A673 (cell line): ENCODE measurements around the gene PPP4C.

ENCODE experiments used
- EZH2 ChIP-seq: fragments of 200-600 bp; sonication (generic); IDR thresholded peaks from 2 replicates; pipeline ENCODE4 v1.6.1; 2017; ENCODE audit warnings: borderline replicate concordance, low read depth, mild to moderate bottlenecking, mixed read lengths, antibody characterized with exemption, low read length; ENCODE audit not compliant: poor library complexity, severe bottlenecking
- TF ChIP-seq, protein P1 (sequence below): fragments of 300-800, 200-600 bp; sonication (generic); conservative IDR thresholded peaks from 2 replicates; pipeline ENCODE4 v1.5.1; 2017; ENCODE audit warnings: low read depth, mild to moderate bottlenecking, antibody characterized with exemption, low read length, moderate library complexity, mixed read lengths

DNA sequence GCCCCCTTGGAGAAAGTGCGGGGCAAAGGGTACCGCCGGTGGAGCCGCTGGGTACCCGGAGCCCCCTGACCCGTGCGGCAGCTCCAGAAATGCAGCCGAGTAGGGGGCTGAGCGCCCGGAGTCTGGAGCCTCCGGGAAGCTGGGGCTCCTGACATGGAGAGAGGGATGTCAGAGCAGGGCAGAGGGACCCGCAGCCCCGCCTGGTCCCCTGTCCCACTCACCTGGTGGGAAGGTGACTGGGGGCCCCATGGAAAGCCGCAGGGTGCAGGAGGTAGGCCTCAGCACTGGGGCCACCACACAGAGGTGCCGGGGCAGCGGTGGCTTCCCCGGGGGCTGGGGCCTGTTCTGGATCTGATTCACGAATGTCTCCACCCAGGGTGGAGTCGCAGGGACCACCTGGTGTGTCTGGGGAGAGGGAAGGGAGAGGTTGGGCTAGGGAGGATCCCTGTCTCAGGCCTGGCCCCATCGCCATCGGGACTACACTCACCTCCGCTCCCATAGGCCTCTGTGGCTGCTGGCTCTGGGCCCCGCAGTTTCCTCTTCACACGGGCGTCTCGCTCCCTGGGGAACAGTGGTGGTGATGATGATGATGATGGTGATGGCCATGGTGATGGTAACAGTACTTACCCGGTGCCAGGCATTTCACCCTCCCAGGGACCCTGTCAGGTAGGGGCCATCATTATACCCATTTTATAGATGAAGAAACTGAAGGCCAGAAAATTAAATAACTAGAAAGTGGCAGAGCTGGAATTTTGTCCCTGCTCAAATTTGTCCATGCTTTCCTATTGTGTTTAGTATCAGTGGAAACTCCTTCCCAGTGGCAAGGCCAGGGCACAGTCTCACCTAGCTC lies 10.7 kb downstream of the PPP4C start:
- TF ChIP-seq, protein P1, sequence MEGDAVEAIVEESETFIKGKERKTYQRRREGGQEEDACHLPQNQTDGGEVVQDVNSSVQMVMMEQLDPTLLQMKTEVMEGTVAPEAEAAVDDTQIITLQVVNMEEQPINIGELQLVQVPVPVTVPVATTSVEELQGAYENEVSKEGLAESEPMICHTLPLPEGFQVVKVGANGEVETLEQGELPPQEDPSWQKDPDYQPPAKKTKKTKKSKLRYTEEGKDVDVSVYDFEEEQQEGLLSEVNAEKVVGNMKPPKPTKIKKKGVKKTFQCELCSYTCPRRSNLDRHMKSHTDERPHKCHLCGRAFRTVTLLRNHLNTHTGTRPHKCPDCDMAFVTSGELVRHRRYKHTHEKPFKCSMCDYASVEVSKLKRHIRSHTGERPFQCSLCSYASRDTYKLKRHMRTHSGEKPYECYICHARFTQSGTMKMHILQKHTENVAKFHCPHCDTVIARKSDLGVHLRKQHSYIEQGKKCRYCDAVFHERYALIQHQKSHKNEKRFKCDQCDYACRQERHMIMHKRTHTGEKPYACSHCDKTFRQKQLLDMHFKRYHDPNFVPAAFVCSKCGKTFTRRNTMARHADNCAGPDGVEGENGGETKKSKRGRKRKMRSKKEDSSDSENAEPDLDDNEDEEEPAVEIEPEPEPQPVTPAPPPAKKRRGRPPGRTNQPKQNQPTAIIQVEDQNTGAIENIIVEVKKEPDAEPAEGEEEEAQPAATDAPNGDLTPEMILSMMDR, result no peak
- TF ChIP-seq EZH2, result no peak
